GM12878 (cell line): ENCODE data around the gene XPOT. TPM values are rescaled to one million over a fixed set of nuclear protein-coding genes. Genes with fewer than 3 reads are reported as not detected.

Experiments used
- ATAC-seq: fragments of 200-7000 bp; cut with Tn5 transposase; 3 replicates; pipeline ENCODE4 v1.9.1; 2020; ENCODE audit warnings: mild to moderate bottlenecking, moderate library complexity
- BruUV-seq: library from RNA; stranded (reverse); fragments of 400-500 nt; replicated peaks from 2 replicates; lab custom pipeline; 2021; lab: Mats Ljungman, UMichigan
- CTCF ChIA-PET: fragments of 300-600 bp; sonication (Branson Sonifier 250); formaldehyde crosslinking; extraction: SDS; loops from one replicate; lab custom pipeline; 2021; ENCODE audit warnings: inconsistent platforms; lab: Yijun Ruan, JAX
- POLR2A ChIA-PET: fragments of 350-600 bp; formaldehyde crosslinking; extraction: SDS; loops from one replicate; lab custom pipeline; 2021; ENCODE audit warnings: inconsistent platforms; lab: Charles Lee
- RAD21 ChIA-PET: fragments of 300-600 bp; sonication (Branson Sonifier 250); formaldehyde crosslinking; loops from one replicate; lab custom pipeline; 2023; ENCODE audit warnings: antibody characterized with exemption; ENCODE audit not compliant: unreplicated experiment; lab: Charles Lee
- SMC1A ChIA-PET: fragments of 300-600 bp; sonication (Branson Sonifier 250); formaldehyde crosslinking; loops from one replicate; lab custom pipeline; 2023; ENCODE audit not compliant: unreplicated experiment, uncharacterized antibody; lab: Charles Lee
- DNase-seq: peaks from one replicate; pipeline ENCODE4 v3.0.0-alpha.2; 2011; ENCODE audit warnings: low read depth, low spot score
- FAIRE-seq: peaks from 3 replicates; lab custom pipeline; 2011; peaks lifted over from hg19 to GRCh38; lab: Jason Lieb, UNC
- H2AFZ ChIP-seq: 2 replicates; pipeline ENCODE4 v1.6.0; 2011; ENCODE audit warnings: low read depth, low read length, control low read depth; ENCODE audit not compliant: control insufficient read depth
- H3K27ac ChIP-seq: 2 replicates; pipeline ENCODE4 v1.5.1; 2011; ENCODE audit warnings: control low read depth; ENCODE audit not compliant: control insufficient read depth, insufficient read depth
- H3K27me3 ChIP-seq, 2 experiments: replicated peaks in 1 of 2; 2 replicates each; pipeline versions ENCODE4 v1.6.0 to v1.6.1; 2011; ENCODE audit warnings: low read length in 1 of 2; ENCODE audit not compliant: control insufficient read depth in 2 of 2, insufficient read depth in 2 of 2
- H3K36me3 ChIP-seq, 2 experiments: 2 replicates each; pipeline ENCODE4 v1.5.1; 2011; ENCODE audit warnings: low read length in 1 of 2; ENCODE audit not compliant: control insufficient read depth in 2 of 2, insufficient read depth in 2 of 2
- H3K4me1 ChIP-seq: 2 replicates; pipeline ENCODE4 v1.6.1; 2011; ENCODE audit warnings: mild to moderate bottlenecking, low read length, moderate library complexity, mixed read lengths; ENCODE audit not compliant: control insufficient read depth, insufficient read depth
- H3K4me2 ChIP-seq: 2 replicates; pipeline ENCODE4 v1.6.0; 2011; ENCODE audit warnings: control low read depth; ENCODE audit not compliant: control insufficient read depth, insufficient read depth
- H3K4me3 ChIP-seq: fragments of 200-600 bp; sonication (generic); 2 replicates; pipeline ENCODE4 v1.5.1; 2016
- H3K79me2 ChIP-seq: 2 replicates; pipeline ENCODE4 v1.6.0; 2011; ENCODE audit warnings: low read length; ENCODE audit not compliant: control insufficient read depth, insufficient read depth
- H3K9ac ChIP-seq: 2 replicates; pipeline ENCODE4 v1.8.0; 2011; ENCODE audit warnings: low read length, control low read depth, mixed read lengths; ENCODE audit not compliant: control insufficient read depth, insufficient read depth
- H3K9me3 ChIP-seq: replicated peaks from 3 replicates; pipeline ENCODE4 v1.5.1; 2011; ENCODE audit warnings: mild to moderate bottlenecking, low read length; ENCODE audit not compliant: control insufficient read depth, insufficient read depth
- H4K20me1 ChIP-seq: 2 replicates; pipeline ENCODE4 v1.6.0; 2011; ENCODE audit not compliant: control insufficient read depth, insufficient read depth
- BCL11A ChIP-seq: IDR thresholded peaks from 2 replicates; pipeline ENCODE4 v1.6.1; 2011; ENCODE audit warnings: low read depth, low read length
- BHLHE40 ChIP-seq, 2 experiments: fragments of 450-650 bp in 1 of 2; IDR thresholded peaks; 2 replicates each; pipeline ENCODE4 v1.6.1; 2011 to 2017; ENCODE audit warnings: low read depth in 2 of 2, borderline replicate concordance in 1 of 2, improper control_type of control experiment in 1 of 2, low read length in 1 of 2, mild to moderate bottlenecking in 1 of 2
- CBX5 ChIP-seq: sonication (generic); IDR thresholded peaks from 2 replicates; pipeline ENCODE4 v1.6.1; 2016; ENCODE audit warnings: low read depth, moderate library complexity, mild to moderate bottlenecking, inconsistent platforms
- HCFC1 ChIP-seq: fragments of 150-350 bp; IDR thresholded peaks from 2 replicates; pipeline ENCODE4 v1.6.1; 2014; ENCODE audit warnings: low read length
- HDAC2 ChIP-seq: fragments of 200-600 bp; sonication (generic); IDR thresholded peaks from 2 replicates; pipeline ENCODE4 v1.6.1; 2017
- IRF5 ChIP-seq: fragments of 450-650 bp; IDR thresholded peaks from 2 replicates; pipeline ENCODE4 v1.6.1; 2017; ENCODE audit warnings: borderline replicate concordance
- KAT2A ChIP-seq: conservative IDR thresholded peaks from 2 replicates; pipeline ENCODE4 v1.6.1; 2011; ENCODE audit warnings: low read depth, low read length; ENCODE audit not compliant: control insufficient read depth
- NFYA ChIP-seq: IDR thresholded peaks from 2 replicates; pipeline ENCODE4 v1.6.1; 2011; ENCODE audit warnings: low read depth, mild to moderate bottlenecking, low read length, improper control_type of control experiment, borderline replicate concordance
- PAX8 ChIP-seq: fragments of 450-650 bp; IDR thresholded peaks from 2 replicates; pipeline ENCODE4 v1.6.1; 2017; ENCODE audit warnings: mild to moderate bottlenecking, moderate library complexity
- PML ChIP-seq: IDR thresholded peaks from 2 replicates; pipeline ENCODE4 v1.6.1; 2012; ENCODE audit warnings: low read length, inconsistent platforms
- RAD21 ChIP-seq: IDR thresholded peaks from 2 replicates; pipeline ENCODE4 v1.6.1; 2011; ENCODE audit warnings: mild to moderate bottlenecking, low read depth, low read length, moderate library complexity; ENCODE audit not compliant: insufficient read depth
- SRF ChIP-seq, 2 experiments: IDR thresholded peaks; 2 replicates each; pipeline ENCODE4 v1.6.1; 2011; ENCODE audit warnings: low read depth in 2 of 2, low read length in 2 of 2, mild to moderate bottlenecking in 1 of 2, moderate library complexity in 1 of 2
- STAT3 ChIP-seq: IDR thresholded peaks from 2 replicates; pipeline ENCODE4 v1.6.1; 2011; ENCODE audit warnings: low read depth, low read length, improper control_type of control experiment
- ZBTB11 ChIP-seq: fragments of 450-650 bp; formaldehyde crosslinking; IDR thresholded peaks from 2 replicates; pipeline ENCODE4 v1.5.0; 2022; ENCODE audit warnings: mild to moderate bottlenecking, missing genetic modification characterization
- WGBS: methylation state at CpG from one replicate; pipeline ENCODE4 v1.1.6; 2016; ENCODE audit warnings: low lambda C conversion rate; ENCODE audit not compliant: insufficient replicate concordance, insufficient coverage; ENCODE audit errors: missing lambda C conversion rate; 5-methylcytosine and 5-hydroxymethylcytosine counted together
- in situ Hi-C: fragments of 300-500 bp; cut with MboI; formaldehyde crosslinking; loops from 9 replicates; pipeline ENCODE4 v1.14.3; 2018; ENCODE audit warnings: mixed read lengths
- intact Hi-C: fragments of 100-400 bp; cut with micrococcal nuclease; formaldehyde crosslinking; loops from one replicate; pipeline ENCODE4 v1.14.2; 2022; ENCODE audit not compliant: unreplicated experiment
- polyA plus RNA-seq, 11 experiments: library from polyadenylated mRNA; depleted of rRNA in 4 of 11; unstranded in 6 of 11; stranded (reverse) in 5 of 11; fragments of >200 nt; fragmentation: Nextera tagmentation in 4 of 11; fragmentation: Illumina TruSeq in 1 of 11; extraction: Ambion mirVana in 4 of 11; extraction: Trizol in 1 of 11; gene quantifications; 1 replicate in 1 of 11; 2 replicates in 10 of 11; pipeline versions ENCODE4 v1.2.1 to v1.2.3, GENCODE V29; 2011 to 2016; ENCODE audit warnings: inconsistent platforms in 2 of 11, missing spikeins in 2 of 11, low read depth in 1 of 11
- total RNA-seq, 4 experiments: library from RNA; depleted of rRNA in 3 of 4; stranded (reverse); fragments of >200 nt in 3 of 4; fragmentation: Illumina TruSeq in 1 of 4; extraction: Trizol in 1 of 4; gene quantifications; 2 replicates each; pipeline versions ENCODE4 v1.2.1 to v1.2.3, GENCODE V29; 2013 to 2021

XPOT gene
- total and polyA plus RNA-seq, 10 of the 15 experiments (the other 5 are each of a cell fraction or from before 2014, with no cell fraction given), result 11.9 to 66.3 (median 54.7) TPM

- TF ChIP-seq KAT2A (no peak), CBX5 (no peak), RAD21 (no peak), NFYA (no peak)
Observed at GRCh38 chr12:64486657-64487056, 82.5 kb downstream of the XPOT start (continued).

GRCh38 chr12:64491718-64492117, 87.5 kb downstream of the XPOT start:
- ChIA-PET SMC1A (interaction anchor here (1.0 to 1.4 kb wide), 2 partner anchors 10 to 24 kb away, joined by 3 to 6 read pairs; no protein-coding TSS in a partner anchor), POLR2A (no interaction called here)
- Histone ChIP-seq H3K4me1 (no peaks in the 10 kb centered on the region), H3K79me2 (no peaks in the 10 kb centered on the region), H3K27me3 (no peaks in the 10 kb centered on the region), H3K4me3 (no peak overlapping the region), H3K36me3 (peaks cover 0 to 23% of the 10 kb centered on the region in 2 experiments)
- DNase-seq, result no peak
- intact Hi-C loops, result no loop called here
- TF ChIP-seq BCL11A (no peak), SRF (IDR thresholded peaks at IDR 0.05; ENCODE audit: low read depth in 2 of 2, low read length in 2 of 2) (no peak), HDAC2 (no peak), STAT3 (no peak), IRF5 (no peak), PML (no peak), ZBTB11 (CRISPR knock-in tag) (no peak), HCFC1 (no peak), BHLHE40 (IDR thresholded peaks at IDR 0.05; ENCODE audit: borderline replicate concordance in 1 of 2, low read depth in 2 of 2, low read length in 1 of 2) (no peak), PAX8 (no peak)
- TF ChIP-seq, all 136 proteins: peak for 0
- no TSS peak for BruUV-seq
- WGBS, result 100% methylated on average over 1 of the region's 1 CpG
- no peak overlapping the region for H3K27ac ChIP-seq
- ATAC-seq, result no peak
- H3K4me2 ChIP-seq, result no peak overlapping the region
- ChIA-PET CTCF (interaction anchor here (1.0 kb wide), 1 partner anchor 206 kb away, joined by 3 read pairs; no protein-coding TSS in a partner anchor), RAD21 (no interaction called here)
- no peak overlapping the region for H2AFZ ChIP-seq
- no peaks in the 10 kb centered on the region for H4K20me1 ChIP-seq
- no peak overlapping the region for H3K9ac ChIP-seq
- no peak for FAIRE-seq
- H3K9me3 ChIP-seq, result no peaks in the 10 kb centered on the region
- in situ Hi-C loops, result no loop called here
